H1 (cell line): Measurements from ENCODE around the gene PTPN9. TPM values are rescaled to one million over a fixed set of nuclear protein-coding genes. Genes with fewer than 3 reads are reported as not detected.

Experiments
- CHD1 ChIP-seq: IDR thresholded peaks from 2 replicates; pipeline ENCODE4 v1.6.1; 2012; ENCODE audit warnings: low read depth, low read length, improper control_type of control experiment
- polyA plus RNA-seq, 7 experiments: library from polyadenylated mRNA; depleted of rRNA in 3 of 7; stranded (reverse) in 5 of 7; unstranded in 2 of 7; fragments of >200 nt in 5 of 7; fragments of 200-250 nt in 2 of 7; gene quantifications; 1 replicate in 5 of 7; 2 replicates in 1 of 7; 4 replicates in 1 of 7; pipeline versions ENCODE4 v1.2.1 to v1.2.3, GENCODE V29; 2011 to 2013; ENCODE audit warnings: missing spikeins in 2 of 7, mixed read lengths in 2 of 7
- total RNA-seq: library from RNA; stranded (reverse); fragmentation: NEBNext Ultra II Directional; extraction: Animal tissue kit (Norgen Biotek cat#: 25700); gene quantifications from 2 replicates; pipeline ENCODE4 v1.2.1, GENCODE V29; 2021

Gene PTPN9
- total and polyA plus RNA-seq, 2 of the 8 experiments (the other 6 are each of a cell fraction or from before 2014, with no cell fraction given), result 46.6 to 57.4 TPM

- no peak for TF ChIP-seq CHD1
- TF ChIP-seq, all 59 proteins: peak for 7
These were observed 755 bp downstream of the PTPN9 start (continued) for GRCh38 chr15:75578173-75578947.
